Myocyte (in vitro differentiated cells): ENCODE results near the gene AWAT1. TPM values are rescaled to one million over a fixed set of nuclear protein-coding genes. Genes with fewer than 3 reads are reported as not detected.
"Not testable (repeated sequence)": the region's sequence is repeated elsewhere in the genome, so short reads cannot be mapped to it uniquely, and the experiment has no call there.

ENCODE experiments used
- DNase-seq: peaks from one replicate; pipeline ENCODE4 v3.0.0-alpha.2; 2012; ENCODE audit warnings: low read depth
- polyA plus RNA-seq: library from polyadenylated mRNA; unstranded; fragments of >200 nt; gene quantifications from one replicate; pipeline ENCODE4 v1.2.1, GENCODE V29; 2012; ENCODE audit warnings: missing spikeins
- total RNA-seq: library from RNA; depleted of rRNA; stranded (reverse); fragments of >200 nt; gene quantifications from 2 replicates; pipeline ENCODE4 v1.2.3, GENCODE V29; 2014

AWAT1 gene
- not detected in 2 replicates for total RNA-seq
- polyA plus RNA-seq = not detected

GRCh38 chrX:70234355-70234754 is at the start of gene AWAT1:
Gene AWAT1 (plus strand): TSS chrX:70234655. CDS start chrX:70234696, 41 bp downstream.
- no peak for DNase-seq

GRCh38 chrX:70190225-70190624 is 44.2 kb upstream of the AWAT1 start:
- DNase-seq = no peak

- DNase-seq = peak; percentile 59
Observed at GRCh38 chrX:70196961-70197720, 37.3 kb upstream of the AWAT1 start.

- no peak for DNase-seq
Observed at GRCh38 chrX:70201732-70202131, 32.7 kb upstream of the AWAT1 start.

- DNase-seq = no peak
Observed at GRCh38 chrX:70208479-70208878, 26.0 kb upstream of the AWAT1 start.

- not testable (repeated sequence) for DNase-seq
Observed at GRCh38 chrX:70209570-70209969, 24.9 kb upstream of the AWAT1 start.

GRCh38 chrX:70219938-70220764 is 14.3 kb upstream of the AWAT1 start:
- no peak for DNase-seq

- DNase-seq = no peak
Observed at GRCh38 chrX:70226048-70226447, 8.4 kb upstream of the AWAT1 start.

GRCh38 chrX:70226687-70227086 is 7.8 kb upstream of the AWAT1 start:
- DNase-seq = no peak

- DNase-seq = no peak
Observed at GRCh38 chrX:70231666-70232065, 2.8 kb upstream of the AWAT1 start.

- DNase-seq = no peak
Observed at GRCh38 chrX:70240751-70241150, 6.3 kb downstream of the AWAT1 start.

- DNase-seq = no peak
Observed at GRCh38 chrX:70241501-70241900, 7.0 kb downstream of the AWAT1 start.

GRCh38 chrX:70243601-70244000 is 9.1 kb downstream of the AWAT1 start:
- DNase-seq = not testable (repeated sequence)

- DNase-seq = no peak
Observed at GRCh38 chrX:70244881-70245280, 10.4 kb downstream of the AWAT1 start.

GRCh38 chrX:70247252-70247651 is 12.8 kb downstream of the AWAT1 start:
- no peak for DNase-seq

GRCh38 chrX:70252491-70252890 is 18.0 kb downstream of the AWAT1 start:
- no peak for DNase-seq

GRCh38 chrX:70253377-70254062 is 19.1 kb downstream of the AWAT1 start:
- no peak for DNase-seq

GRCh38 chrX:70254063-70254400 is 19.6 kb downstream of the AWAT1 start:
- no peak for DNase-seq

- no peak for DNase-seq
Observed at GRCh38 chrX:70254909-70255308, 20.5 kb downstream of the AWAT1 start.

- no peak for DNase-seq
Observed at GRCh38 chrX:70255452-70255851, 21.0 kb downstream of the AWAT1 start.

GRCh38 chrX:70257423-70258288 is 23.2 kb downstream of the AWAT1 start:
- no peak for DNase-seq
